ENCODE results near the gene SMCP.

DNA sequence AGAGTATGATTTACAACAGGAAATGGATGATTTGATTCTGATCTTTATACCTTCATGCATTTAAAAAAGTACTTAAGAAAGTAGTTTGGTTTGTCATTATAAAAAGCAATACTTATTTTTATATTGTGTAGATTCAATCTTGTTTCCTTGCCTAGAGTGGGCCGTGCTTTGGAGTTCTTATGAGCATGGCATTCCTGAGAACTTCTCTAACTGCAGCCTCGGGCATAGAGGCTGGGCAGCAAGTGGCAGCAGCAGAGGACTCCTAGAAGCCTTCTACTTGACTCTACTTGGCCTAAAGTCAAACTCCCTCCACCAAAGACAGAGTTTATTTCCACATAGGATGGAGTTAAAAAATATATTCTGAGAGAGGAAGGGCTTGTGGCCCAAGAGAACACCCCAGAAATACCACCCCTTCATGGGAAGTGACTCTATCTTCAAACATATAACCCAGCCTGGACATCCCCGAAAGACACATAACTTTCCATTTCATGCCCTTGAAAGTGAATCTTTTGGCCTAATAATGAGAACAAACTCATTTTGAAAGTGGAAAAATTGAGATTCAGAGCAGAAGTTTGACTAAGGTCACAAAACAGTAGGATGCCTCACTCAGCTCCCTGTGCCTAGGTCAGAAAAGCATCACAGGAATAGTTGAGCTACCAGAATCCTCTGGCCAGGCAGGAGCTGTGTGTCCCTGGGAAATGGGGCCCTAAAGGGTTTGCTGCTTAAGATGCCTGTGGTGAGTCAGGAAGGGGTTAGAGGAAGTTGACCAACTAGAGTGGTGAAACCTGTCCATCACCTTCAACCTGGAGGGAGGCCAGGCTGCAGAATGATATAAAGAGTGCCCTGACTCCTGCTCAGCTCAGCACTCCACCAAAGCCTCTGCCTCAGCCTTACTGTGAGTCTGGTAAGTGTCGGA lies 29.8 kb downstream of the SMCP start, which contains the start of gene IVL:
- TF ChIP-seq POLR2A (IDR thresholded peaks at IDR 0.05; ENCODE audit: low read depth, low read length) (no peak), SPI1 (IDR thresholded peaks at IDR 0.05; ENCODE audit: low read depth, low read length) (0 out of 2 replicates have a peak, but pooled peaks have one; percentile 0), POLR2AphosphoS5 (IDR thresholded peaks at IDR 0.05; ENCODE audit: low read depth, low read length) (no peak), POU2F2 (IDR thresholded peaks at IDR 0.05; ENCODE audit: low read depth, low read length) (no peak), TAF1 (IDR thresholded peaks at IDR 0.05; ENCODE audit: low read depth, low read length) (no peak)
